Measurements from ENCODE around the gene RPS10. TPM values are rescaled to one million over a fixed set of nuclear protein-coding genes. Genes with fewer than 3 reads are reported as not detected.

RPS10 gene
- total RNA-seq (2022; extraction: Qiagen RNA extraction) = 2,016 to 2,196 TPM (median 2,060 TPM) in 5 replicates

GRCh38 chr6:34425498-34426410, at the start of gene RPS10:
Gene RPS10, minus strand, starts transcription at chr6:34426069. Its CDS starts 848 bp downstream, at chr6:34425221.

GRCh38 chr6:34465531-34466241, 39.8 kb upstream of the RPS10 start, which contains the start of gene PACSIN1:
Gene PACSIN1, plus strand, starts transcription at chr6:34466076. Its CDS starts 60,230 bp downstream, at chr6:34526306.

GRCh38 chr6:34392497-34393190, 33.2 kb downstream of the RPS10 start, which contains the start of gene NUDT3:
Gene NUDT3, minus strand, starts transcription at chr6:34392669. Its CDS starts 307 bp downstream, at chr6:34392362.

Other genes starting within 250 kb of the RPS10 start
- gene HMGA1, start 189.2 kb downstream of the RPS10 start, total RNA-seq (2022; extraction: Qiagen RNA extraction) = 471 to 693 TPM (median 648 TPM) in 5 replicates
- 20.9 to 34.7 TPM (median 31.4 TPM) in 5 replicates for gene SMIM29, start 177.1 kb downstream of the RPS10 start, total RNA-seq (2022; extraction: Qiagen RNA extraction)
- gene NUDT3, start 33.4 kb downstream of the RPS10 start, total RNA-seq (2022; extraction: Qiagen RNA extraction) = 5.3 to 8.3 TPM (median 5.6 TPM) in 5 replicates
- gene PACSIN1, start 40.0 kb upstream of the RPS10 start, total RNA-seq (2022; extraction: Qiagen RNA extraction) = 0.01 to 0.08 TPM (median 0.06 TPM) in 5 replicates
- gene SPDEF, start 130.3 kb upstream of the RPS10 start, total RNA-seq (2022; extraction: Qiagen RNA extraction) = 1.4 to 2.4 TPM (median 1.9 TPM) in 5 replicates